Measurements from ENCODE around the gene NCAPD2.

The NCAPD2 gene, protein sequence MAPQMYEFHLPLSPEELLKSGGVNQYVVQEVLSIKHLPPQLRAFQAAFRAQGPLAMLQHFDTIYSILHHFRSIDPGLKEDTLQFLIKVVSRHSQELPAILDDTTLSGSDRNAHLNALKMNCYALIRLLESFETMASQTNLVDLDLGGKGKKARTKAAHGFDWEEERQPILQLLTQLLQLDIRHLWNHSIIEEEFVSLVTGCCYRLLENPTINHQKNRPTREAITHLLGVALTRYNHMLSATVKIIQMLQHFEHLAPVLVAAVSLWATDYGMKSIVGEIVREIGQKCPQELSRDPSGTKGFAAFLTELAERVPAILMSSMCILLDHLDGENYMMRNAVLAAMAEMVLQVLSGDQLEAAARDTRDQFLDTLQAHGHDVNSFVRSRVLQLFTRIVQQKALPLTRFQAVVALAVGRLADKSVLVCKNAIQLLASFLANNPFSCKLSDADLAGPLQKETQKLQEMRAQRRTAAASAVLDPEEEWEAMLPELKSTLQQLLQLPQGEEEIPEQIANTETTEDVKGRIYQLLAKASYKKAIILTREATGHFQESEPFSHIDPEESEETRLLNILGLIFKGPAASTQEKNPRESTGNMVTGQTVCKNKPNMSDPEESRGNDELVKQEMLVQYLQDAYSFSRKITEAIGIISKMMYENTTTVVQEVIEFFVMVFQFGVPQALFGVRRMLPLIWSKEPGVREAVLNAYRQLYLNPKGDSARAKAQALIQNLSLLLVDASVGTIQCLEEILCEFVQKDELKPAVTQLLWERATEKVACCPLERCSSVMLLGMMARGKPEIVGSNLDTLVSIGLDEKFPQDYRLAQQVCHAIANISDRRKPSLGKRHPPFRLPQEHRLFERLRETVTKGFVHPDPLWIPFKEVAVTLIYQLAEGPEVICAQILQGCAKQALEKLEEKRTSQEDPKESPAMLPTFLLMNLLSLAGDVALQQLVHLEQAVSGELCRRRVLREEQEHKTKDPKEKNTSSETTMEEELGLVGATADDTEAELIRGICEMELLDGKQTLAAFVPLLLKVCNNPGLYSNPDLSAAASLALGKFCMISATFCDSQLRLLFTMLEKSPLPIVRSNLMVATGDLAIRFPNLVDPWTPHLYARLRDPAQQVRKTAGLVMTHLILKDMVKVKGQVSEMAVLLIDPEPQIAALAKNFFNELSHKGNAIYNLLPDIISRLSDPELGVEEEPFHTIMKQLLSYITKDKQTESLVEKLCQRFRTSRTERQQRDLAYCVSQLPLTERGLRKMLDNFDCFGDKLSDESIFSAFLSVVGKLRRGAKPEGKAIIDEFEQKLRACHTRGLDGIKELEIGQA (N-terminal part only)

DNA sequence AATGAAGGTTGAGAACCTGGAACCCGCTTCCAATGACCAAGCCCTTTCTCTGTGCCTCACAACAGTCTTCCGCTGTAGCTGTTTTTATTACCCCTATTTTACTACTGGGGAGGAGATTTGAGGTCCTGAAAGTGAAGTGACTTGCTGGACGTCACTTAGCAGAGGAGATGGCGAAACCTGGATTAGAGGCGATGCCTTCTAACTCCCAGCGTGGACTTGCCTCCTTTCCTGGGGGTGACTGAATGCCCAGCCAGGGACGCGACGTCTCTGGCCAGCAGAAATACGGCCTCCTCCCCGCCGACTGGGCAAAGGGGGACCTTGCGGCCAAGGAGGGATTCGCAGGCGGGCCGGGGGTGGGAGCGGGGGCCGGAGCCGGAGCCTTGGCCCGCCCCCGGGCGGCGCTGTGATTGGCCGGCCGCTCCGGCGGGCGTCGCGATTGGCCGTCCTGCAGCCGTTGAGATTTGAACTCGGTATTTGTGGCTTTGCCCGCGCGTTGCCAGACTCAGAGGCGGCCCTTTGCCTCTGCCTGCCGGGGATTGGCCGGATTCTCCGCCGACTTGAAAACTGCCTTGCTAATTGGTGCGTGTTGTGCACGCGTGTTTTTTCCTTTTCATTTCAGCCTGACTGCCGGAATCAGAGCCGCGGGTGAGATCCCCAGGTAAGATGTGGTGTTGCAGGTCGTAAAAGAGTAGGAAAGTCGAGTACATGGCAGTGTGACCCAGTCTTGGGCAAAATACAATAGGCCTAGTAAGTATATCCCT is at the start of gene NCAPD2:
NCAPD2 (plus strand) TSS at position 606 of the 761 bp plus-strand sequence. CDS start 997 bp downstream, outside the sequence.
- peak; percentile 88 for DNase-seq (ENCODE audit: low read depth)

DNA sequence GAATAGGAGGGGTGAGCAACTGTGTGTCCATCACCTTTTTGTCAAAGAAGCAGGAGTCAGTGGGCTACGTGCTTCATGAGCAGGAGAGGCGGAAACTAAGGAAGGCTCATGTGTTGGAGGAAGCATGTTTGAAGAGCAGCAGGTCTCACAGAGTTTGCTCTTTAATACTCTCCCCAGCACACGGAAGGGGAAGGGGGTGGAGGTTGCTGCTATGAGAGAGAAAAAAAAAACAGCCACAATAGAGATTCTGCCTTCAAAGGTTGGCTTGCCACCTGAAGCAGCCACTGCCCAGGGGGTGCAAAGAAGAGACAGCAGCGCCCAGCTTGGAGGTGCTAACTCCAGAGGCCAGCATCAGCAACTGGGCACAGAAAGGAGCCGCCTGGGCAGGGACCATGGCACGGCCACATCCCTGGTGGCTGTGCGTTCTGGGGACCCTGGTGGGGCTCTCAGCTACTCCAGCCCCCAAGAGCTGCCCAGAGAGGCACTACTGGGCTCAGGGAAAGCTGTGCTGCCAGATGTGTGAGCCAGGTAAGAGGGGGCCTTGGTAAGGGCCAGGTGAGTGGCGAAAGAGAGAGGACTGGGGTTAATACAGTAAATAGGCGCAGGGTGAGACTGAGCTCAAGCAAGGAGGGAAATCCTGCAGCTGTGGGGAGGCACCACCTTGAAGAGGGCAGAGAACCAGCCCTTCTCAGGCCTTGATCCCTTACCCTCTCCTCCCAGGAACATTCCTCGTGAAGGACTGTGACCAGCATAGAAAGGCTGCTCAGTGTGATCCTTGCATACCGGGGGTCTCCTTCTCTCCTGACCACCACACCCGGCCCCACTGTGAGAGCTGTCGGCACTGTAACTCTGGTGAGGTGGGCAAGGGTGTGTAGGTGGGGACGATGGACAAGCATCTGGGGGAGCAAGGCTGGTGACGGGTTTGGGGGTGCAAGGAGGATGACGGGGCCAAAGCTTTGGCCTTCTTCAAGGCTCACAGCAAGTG is 48.9 kb upstream of the NCAPD2 start, which contains the start of gene CD27:
CD27 (plus strand) TSS at position 252 of the 985 bp plus-strand sequence; CDS start at position 393, 141 bp downstream.
- no peak for DNase-seq (ENCODE audit: low read depth)

DNA sequence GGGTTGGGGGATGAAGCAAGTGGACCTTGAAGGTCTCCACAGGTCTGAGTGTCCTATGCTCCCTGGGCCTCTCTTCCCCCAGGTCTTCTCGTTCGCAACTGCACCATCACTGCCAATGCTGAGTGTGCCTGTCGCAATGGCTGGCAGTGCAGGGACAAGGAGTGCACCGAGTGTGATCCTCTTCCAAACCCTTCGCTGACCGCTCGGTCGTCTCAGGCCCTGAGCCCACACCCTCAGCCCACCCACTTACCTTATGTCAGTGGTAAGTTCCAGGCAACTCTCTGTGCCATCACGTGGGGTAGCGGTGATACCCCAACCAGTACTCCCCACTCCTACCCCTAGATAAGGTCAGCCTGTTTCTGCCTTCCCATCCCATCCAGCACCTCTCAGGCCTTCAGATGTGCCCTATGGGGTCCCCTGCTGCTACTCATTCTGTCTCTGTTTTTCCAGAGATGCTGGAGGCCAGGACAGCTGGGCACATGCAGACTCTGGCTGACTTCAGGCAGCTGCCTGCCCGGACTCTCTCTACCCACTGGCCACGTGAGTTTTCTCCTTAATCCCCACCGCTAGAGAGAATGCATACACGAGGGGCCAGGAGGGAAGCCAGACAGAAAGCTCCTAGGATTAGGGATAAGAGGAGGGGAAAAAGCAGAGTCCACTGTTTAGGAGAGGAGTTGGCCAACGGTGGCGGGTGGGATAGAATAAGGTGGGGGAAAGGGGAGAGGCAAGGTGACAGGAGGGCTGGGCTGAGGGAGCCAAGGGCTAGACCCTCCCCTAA is 43.6 kb upstream of the NCAPD2 start:
- no peak for DNase-seq (ENCODE audit: low read depth)

DNA sequence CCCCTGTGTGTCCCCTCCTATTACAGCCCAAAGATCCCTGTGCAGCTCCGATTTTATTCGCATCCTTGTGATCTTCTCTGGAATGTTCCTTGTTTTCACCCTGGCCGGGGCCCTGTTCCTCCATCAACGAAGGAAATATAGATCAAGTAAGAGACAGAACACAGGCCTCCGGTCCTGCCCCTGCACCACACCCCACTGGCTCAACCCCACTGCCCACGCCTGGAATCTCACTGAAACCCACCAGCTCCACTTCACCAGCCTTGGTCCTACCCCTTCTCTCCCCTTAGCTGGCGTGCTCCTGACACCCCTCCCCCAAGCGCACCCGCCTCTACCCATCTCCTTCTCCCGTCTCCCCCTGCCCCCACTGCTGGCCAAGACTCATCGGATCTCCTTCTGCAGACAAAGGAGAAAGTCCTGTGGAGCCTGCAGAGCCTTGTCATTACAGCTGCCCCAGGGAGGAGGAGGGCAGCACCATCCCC is 43.0 kb upstream of the NCAPD2 start:
- DNase-seq (ENCODE audit: low read depth) = no peak

DNA sequence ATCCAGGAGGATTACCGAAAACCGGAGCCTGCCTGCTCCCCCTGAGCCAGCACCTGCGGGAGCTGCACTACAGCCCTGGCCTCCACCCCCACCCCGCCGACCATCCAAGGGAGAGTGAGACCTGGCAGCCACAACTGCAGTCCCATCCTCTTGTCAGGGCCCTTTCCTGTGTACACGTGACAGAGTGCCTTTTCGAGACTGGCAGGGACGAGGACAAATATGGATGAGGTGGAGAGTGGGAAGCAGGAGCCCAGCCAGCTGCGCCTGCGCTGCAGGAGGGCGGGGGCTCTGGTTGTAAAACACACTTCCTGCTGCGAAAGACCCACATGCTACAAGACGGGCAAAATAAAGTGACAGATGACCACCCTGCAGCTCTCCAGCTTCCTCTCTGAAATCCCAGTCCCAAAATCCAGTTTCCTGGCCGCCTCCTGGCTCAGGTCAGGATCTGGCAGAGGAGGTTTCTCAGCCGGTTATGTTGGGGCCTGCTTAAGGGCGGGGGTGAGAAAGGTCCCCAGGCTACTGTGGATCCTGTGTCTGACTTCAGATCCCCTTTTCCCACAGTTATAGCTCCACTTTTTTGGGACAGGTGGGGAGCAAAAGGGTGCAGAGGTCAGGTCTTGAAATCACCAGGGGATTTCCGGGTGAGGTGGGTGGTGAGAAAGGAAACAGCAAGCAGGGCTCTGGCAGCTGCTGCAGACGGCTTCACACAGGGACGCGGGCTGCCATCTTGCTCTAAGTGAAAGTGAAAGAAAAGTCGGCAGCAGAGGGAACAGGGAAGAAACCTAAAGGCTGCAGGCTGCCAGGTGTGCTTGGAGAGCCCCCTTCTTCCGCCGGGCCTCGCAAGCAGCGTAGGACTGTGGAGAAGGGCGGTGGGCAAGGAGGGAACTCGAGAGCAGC is 42.3 kb upstream of the NCAPD2 start, which contains the start of gene TAPBPL:
TAPBPL (plus strand) TSS at position 695 of the 897 bp plus-strand sequence. CDS start 207 bp downstream, outside the sequence.
- DNase-seq (ENCODE audit: low read depth) = peak; percentile 70

DNA sequence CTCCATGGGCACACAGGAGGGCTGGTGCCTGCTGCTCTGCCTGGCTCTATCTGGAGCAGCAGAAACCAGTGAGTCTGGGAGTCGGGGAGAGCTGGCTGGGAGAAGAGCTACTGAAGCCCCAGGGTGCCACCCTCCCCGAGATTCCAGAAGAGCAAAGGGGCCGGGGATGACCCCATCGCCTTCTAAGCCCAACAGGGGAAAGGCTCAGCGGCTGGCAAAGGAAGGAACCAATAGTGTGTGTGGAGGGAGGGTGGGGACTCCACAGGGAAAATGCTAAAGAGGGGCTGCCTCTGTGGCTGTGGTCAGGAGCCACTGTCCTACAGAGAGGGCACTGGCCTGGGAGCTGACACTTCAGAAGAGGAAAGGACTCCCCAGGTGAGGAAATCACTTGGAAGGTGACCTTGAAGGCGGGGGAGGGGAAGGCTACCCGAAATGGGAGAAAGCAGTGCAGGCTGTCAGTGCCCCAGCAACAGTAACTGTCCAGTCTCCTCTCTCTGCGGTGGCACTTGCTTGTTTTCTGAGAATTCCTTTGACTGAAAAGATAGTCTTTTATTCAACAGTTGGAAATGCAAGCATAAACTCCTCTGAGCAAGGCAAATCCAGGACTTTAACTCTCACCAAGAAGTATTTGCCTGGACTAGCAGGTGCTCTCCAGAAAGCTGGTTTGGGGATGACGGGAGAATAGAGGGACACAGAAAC is 41.5 kb upstream of the NCAPD2 start:
- no peak for DNase-seq (ENCODE audit: low read depth)

DNA sequence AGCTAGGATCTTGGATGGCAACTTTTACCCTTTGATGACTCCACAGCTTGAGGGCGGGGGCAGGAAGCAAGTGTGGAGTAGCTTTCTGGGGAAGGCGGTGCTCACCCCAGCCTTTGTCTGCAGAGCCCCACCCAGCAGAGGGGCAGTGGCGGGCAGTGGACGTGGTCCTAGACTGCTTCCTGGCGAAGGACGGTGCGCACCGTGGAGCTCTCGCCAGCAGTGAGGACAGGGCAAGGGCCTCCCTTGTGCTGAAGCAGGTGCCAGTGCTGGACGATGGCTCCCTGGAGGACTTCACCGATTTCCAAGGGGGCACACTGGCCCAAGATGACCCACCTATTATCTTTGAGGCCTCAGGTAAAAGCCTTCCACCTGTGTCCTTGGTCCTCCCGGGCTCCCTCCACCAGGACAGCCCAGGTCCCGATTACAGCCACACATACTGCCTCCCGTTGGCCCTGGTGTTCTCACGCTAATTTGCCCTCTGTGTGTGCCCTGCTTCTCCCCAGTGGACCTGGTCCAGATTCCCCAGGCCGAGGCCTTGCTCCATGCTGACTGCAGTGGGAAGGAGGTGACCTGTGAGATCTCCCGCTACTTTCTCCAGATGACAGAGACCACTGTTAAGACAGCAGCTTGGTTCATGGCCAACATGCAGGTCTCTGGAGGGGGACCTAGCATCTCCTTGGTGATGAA is 40.8 kb upstream of the NCAPD2 start:
- no peak for DNase-seq (ENCODE audit: low read depth)

DNA sequence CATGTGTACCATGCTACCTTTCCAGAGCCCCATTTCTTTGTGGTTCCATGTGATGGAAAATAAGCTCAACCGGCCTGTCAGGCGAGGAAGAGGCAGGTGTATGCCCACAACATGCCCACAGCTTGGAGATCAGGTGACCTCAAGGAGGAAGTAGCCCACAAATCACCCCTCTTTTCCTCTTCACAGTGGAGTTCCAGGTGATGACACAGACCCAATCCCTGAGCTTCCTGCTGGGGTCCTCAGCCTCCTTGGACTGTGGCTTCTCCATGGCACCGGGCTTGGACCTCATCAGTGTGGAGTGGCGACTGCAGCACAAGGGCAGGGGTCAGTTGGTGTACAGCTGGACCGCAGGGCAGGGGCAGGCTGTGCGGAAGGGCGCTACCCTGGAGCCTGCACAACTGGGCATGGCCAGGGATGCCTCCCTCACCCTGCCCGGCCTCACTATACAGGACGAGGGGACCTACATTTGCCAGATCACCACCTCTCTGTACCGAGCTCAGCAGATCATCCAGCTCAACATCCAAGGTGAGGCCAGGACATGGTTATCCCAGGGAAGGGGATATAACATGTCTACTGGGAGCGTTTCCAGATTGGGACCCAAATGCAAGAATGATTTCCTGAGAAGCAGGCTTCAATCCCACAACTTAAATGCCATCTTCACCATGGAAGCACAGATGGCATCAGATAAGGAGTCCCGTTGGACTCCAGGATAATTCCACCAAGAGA is 36.5 kb upstream of the NCAPD2 start:
- no peak for DNase-seq (ENCODE audit: low read depth)

DNA sequence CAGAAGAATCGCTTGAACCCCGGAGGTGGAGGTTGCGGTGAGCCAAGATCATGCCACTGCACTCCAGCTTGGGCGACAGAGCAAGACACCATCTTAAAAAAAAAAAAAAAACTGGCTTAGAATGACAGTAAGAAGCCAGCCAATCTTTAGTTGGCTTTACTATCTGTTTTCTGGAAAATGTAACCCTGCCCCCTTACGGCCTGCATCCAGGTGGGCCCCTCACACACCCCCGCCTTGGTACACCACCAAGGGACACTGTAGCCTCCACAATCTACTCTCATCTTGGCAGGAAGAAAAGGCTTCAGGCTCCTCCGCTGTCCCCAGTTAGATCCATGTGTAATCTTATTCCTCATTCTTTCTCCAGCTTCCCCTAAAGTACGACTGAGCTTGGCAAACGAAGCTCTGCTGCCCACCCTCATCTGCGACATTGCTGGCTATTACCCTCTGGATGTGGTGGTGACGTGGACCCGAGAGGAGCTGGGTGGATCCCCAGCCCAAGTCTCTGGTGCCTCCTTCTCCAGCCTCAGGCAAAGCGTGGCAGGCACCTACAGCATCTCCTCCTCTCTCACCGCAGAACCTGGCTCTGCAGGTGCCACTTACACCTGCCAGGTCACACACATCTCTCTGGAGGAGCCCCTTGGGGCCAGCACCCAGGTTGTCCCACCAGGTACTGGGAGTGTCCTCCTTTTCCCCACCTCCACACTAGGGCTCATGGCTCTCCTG is 35.5 kb upstream of the NCAPD2 start:
- DNase-seq (ENCODE audit: low read depth) = no peak

DNA sequence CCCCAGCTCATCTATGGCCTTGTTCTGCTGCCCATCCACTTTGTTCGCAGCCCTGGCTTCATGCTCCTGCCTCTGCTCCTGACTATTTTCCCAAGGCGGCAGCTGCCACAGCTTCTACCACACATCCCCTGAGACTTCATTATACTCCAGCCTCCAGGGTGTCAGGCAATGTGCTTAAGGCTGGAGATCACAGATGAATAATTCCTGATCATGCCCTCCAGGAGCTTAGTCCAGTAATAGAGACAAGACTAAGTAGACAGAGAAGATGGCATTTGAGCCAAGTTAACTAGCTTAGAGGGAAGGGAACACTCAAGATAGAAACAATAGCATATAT is 34.9 kb upstream of the NCAPD2 start:
- no peak for DNase-seq (ENCODE audit: low read depth)

DNA sequence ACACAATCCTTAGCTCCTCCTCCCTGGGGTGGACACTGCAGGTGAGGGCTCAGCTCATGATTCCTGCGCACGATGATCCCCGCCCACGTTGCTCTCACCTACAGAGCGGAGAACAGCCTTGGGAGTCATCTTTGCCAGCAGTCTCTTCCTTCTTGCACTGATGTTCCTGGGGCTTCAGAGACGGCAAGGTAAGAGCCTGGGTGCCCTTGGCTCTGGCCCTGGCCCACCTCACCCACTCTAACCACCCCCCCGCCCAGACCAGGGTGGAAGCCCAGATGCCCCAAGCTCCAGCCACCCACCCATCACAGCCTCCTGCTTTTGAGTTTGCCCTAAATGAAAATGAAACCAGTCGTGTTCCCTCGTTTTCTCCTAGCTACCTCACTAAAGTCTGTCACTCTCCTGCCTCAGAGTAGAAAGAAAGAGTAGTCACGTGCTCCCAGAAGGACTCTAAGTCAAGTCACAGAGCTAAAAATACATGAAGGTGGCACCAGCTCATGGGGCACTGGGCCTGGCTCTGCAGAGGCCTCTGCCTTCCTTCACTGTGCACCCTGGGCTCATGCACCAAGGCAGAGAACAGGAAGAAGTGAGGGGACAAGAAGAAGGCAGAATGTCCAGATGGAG is 33.0 kb upstream of the NCAPD2 start:
- no peak for DNase-seq (ENCODE audit: low read depth)

DNA sequence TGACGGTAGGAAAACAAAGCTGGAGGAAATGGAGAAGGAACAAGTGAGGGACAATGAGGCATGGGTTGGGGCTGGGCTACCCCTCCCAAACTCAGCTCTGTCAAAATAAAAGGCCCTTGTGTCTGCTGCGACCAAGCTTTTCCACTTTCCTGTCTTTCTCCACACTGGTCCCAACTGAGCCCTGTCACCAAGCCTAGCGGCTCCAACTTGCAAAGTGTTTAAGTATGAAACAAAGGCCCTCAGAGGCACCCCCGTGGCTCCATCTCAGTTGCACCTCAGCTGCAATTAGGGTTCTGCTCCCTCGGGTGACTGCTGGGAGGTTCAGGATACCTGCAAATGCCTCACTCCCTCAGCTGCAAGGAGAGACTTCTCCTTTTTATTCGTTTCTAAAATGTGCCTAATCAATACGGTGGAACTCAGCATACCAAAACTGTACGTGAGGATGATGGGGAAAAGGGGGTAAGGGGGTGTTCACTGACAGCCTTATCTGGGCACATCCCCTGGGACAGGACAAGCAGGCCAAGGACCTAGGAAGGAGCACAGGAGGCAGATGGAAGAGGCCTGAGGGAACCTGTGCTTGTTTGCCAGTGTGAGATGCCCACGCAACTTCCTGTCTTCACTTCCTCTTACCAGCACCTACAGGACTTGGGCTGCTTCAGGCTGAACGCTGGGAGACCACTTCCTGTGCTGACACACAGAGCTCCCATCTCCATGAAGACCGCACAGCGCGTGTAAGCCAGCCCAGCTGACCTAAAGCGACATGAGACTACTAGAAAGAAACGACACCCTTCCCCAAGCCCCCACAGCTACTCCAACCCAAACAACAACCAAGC is 32.3 kb upstream of the NCAPD2 start:
- peak; percentile 74 for DNase-seq (ENCODE audit: low read depth)

DNA sequence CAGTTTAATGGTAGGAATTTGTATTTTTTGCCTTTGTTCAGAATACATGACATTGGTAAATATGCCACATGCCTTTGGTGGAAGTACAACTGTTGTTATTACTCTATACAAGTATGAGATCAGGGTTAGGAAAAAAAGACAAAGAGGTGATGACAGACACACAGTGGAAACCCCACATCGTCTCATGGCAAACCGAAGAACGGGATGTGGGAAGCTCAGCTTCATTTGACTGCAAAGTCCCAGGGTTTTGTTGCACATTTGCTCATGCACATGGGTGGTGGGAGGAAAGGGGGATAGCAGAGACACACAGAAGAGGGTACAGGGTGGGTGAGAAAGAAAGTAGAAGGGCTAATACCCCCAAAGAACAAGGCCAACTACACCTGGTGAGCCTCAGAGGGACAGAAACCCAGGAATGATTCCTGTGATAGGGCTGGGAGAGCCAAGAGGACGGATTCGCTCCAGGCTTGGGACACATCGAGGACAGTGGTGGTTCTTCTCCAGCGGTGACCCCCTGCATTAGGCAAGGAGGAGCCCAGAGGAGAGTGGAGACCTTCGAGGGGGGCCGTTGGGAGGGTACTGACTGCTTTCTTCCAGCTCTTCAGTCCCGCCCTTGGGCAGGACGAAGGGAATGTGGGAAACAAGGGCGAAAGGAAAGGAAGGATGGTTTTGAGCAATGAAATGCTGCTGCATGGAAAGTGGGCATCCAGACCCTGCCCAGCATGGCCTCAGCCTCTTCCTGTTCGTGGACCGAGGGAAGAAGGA is 31.5 kb upstream of the NCAPD2 start:
- no peak for DNase-seq (ENCODE audit: low read depth)
